WTC11 (cell line): ENCODE measurements around the gene TMEM150A. TPM values are rescaled to one million over a fixed set of nuclear protein-coding genes. Genes with fewer than 3 reads are reported as not detected.
"Not testable (repeated sequence)": the region's sequence is repeated elsewhere in the genome, so short reads cannot be mapped to it uniquely, and the experiment has no call there.

Experiments used
- ATAC-seq: fragments of 200-7000 bp; cut with Tn5 transposase; 2 replicates; pipeline ENCODE4 v1.10.0; 2021; ENCODE audit warnings: mild to moderate bottlenecking, moderate library complexity
- CTCF ChIA-PET: fragments of 300-600 bp; sonication (Branson Sonifier 250); formaldehyde crosslinking; loops from one replicate; lab custom pipeline; 2021; ENCODE audit warnings: antibody characterized with exemption; lab: Charles Lee
- POLR2A ChIA-PET: fragments of 350-600 bp; sonication (Branson Sonifier 250); formaldehyde crosslinking; loops from one replicate; lab custom pipeline; 2021; ENCODE audit warnings: antibody characterized with exemption; lab: Charles Lee
- DNase-seq: peaks from one replicate; pipeline ENCODE4 v3.0.0; 2021; ENCODE audit warnings: low spot score
- H3K27ac Mint-ChIP-seq: 2 replicates; pipeline ENCODE4 v1.8.0; 2021; ENCODE audit warnings: mixed read lengths
- H3K27me3 Mint-ChIP-seq: 2 replicates; pipeline ENCODE4 v1.8.0; 2021; ENCODE audit warnings: low read depth, mild to moderate bottlenecking, moderate library complexity, mixed read lengths
- H3K36me3 Mint-ChIP-seq: 2 replicates; pipeline ENCODE4 v1.8.0; 2021; ENCODE audit warnings: mixed read lengths
- H3K4me1 Mint-ChIP-seq: 2 replicates; pipeline ENCODE4 v1.8.0; 2022; ENCODE audit warnings: mixed read lengths
- H3K4me3 Mint-ChIP-seq: 2 replicates; pipeline ENCODE4 v1.8.0; 2021; ENCODE audit warnings: mild to moderate bottlenecking, moderate library complexity, mixed read lengths
- H3K9me3 Mint-ChIP-seq: 2 replicates; pipeline ENCODE4 v1.8.0; 2021; ENCODE audit warnings: mixed read lengths
- ELF4 ChIP-seq: sonication (generic); formaldehyde crosslinking; IDR thresholded peaks from 2 replicates; pipeline ENCODE4 v1.8.1; 2022; ENCODE audit warnings: low read depth, mild to moderate bottlenecking, moderate library complexity, missing genetic modification reagents
- ETV6 ChIP-seq: sonication (generic); formaldehyde crosslinking; IDR thresholded peaks from 2 replicates; pipeline ENCODE4 v1.8.1; 2022; ENCODE audit warnings: mild to moderate bottlenecking, missing genetic modification reagents
- FOXP1 ChIP-seq: sonication (generic); formaldehyde crosslinking; IDR thresholded peaks from 2 replicates; pipeline ENCODE4 v1.8.0; 2022; ENCODE audit warnings: missing genetic modification reagents, mild to moderate bottlenecking, moderate library complexity, borderline replicate concordance
- GRHL2 ChIP-seq: fragments of 250-450 bp; sonication (Bioruptor Pico); IDR thresholded peaks from 2 replicates; pipeline ENCODE4 v1.8.0; 2022; ENCODE audit warnings: mild to moderate bottlenecking, moderate library complexity; ENCODE audit not compliant: insufficient replicate concordance, severe bottlenecking
- KAT7 ChIP-seq: sonication (generic); formaldehyde crosslinking; IDR thresholded peaks from 2 replicates; pipeline ENCODE4 v1.8.1; 2023; ENCODE audit warnings: missing genetic modification reagents, mild to moderate bottlenecking, borderline replicate concordance
- ZNF423 ChIP-seq: fragments of 250-450 bp; sonication (Bioruptor Pico); IDR thresholded peaks from 2 replicates; pipeline ENCODE4 v2.1.2; 2022; ENCODE audit warnings: mild to moderate bottlenecking, moderate library complexity
- total RNA-seq: library from RNA; stranded (reverse); gene quantifications from 3 replicates; pipeline ENCODE4 v1.2.3, GENCODE V29; 2021
- TF ChIP-seq, protein P1 (sequence below): sonication (generic); formaldehyde crosslinking; IDR thresholded peaks from 2 replicates; pipeline ENCODE4 v1.8.1; 2022; ENCODE audit warnings: mild to moderate bottlenecking, moderate library complexity, missing genetic modification reagents
- TF ChIP-seq, protein P2 (sequence below): sonication (generic); formaldehyde crosslinking; IDR thresholded peaks from 2 replicates; pipeline ENCODE4 v1.8.1; 2023; ENCODE audit warnings: mild to moderate bottlenecking, missing genetic modification reagents, moderate library complexity

TMEM150A gene
- total RNA-seq, 1 experiment from 2014 or later, result 20.9 TPM

DNA sequence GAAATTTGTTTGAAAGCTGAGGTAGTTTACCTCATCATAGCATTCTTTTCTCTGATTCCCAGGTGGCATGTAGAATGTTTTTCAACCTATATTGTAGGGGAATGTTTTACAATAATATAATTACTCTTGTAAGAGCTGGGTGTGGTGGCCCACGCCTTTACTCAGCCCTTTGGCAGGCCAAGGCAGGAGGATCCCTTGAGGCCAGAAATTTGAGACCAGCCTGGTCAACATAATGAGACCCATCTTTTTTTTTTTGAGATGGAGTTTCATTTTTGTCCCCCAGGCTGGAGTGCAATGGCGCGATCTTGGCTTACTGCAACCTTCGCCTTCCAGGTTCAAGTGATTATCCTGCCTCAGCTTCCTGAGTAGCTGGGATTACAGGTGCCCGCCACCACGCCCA, 17.1 kb upstream of the TMEM150A start:
- Mint-ChIP-seq H3K36me3 (peaks cover 35% of the 10 kb centered on the region), H3K27me3 (no peaks in the 10 kb centered on the region), H3K27ac (no peak overlapping the region), H3K9me3 (no peaks in the 10 kb centered on the region), H3K4me3 (no peak overlapping the region), H3K4me1 (peaks cover 6% of the 10 kb centered on the region)
- DNase-seq (no peak), ATAC-seq (no peak)
- ChIA-PET CTCF (interaction anchor here (3.2 kb wide), 1 partner anchor 18 kb away, joined by 13 read pairs; no protein-coding TSS in a partner anchor), POLR2A (no interaction called here)
- TF ChIP-seq KAT7 (CRISPR knock-in tag), result no peak

DNA sequence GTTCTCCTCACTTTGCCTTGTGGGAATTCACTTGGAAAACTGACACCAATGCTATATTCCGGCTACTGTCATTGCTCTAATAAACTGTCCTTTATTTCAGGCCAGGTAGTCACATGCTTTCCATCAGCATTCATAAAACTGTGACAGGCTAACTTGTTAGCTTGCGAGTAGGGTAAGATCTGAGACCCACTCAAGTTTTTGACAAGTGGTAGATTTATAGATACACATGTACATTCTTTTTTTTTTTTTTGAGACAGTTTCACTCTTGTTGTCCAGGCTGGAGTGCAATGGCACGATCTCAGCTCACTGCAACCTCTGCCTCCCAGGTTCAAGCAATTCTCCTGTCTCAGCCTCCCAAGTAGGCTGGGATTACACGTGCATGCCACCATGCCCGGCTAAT, 15.2 kb upstream of the TMEM150A start:
- not testable (repeated sequence) for H3K4me1 Mint-ChIP-seq

DNA sequence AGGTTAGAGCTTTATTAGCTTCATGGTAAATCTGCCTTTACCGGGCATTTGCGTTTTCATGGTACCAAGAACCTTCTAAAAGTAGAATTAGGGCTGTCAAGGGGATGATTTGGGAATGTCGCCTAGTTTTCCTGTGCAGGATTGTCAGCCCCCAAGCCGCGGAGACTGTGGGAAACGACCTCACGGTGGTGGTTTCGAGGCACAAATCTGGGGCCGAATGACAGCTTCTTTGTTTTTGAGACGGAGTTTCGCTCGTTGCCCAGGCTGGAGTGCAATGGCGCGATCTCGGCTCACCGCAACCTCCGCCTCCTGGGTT, 12.9 kb upstream of the TMEM150A start:
- TF ChIP-seq FOXP1 (CRISPR knock-in tag) (no peak), ZNF423 (no peak), GRHL2 (CRISPR knock-in tag) (no peak), ETV6 (CRISPR knock-in tag) (no peak)
- TF ChIP-seq, protein P1, sequence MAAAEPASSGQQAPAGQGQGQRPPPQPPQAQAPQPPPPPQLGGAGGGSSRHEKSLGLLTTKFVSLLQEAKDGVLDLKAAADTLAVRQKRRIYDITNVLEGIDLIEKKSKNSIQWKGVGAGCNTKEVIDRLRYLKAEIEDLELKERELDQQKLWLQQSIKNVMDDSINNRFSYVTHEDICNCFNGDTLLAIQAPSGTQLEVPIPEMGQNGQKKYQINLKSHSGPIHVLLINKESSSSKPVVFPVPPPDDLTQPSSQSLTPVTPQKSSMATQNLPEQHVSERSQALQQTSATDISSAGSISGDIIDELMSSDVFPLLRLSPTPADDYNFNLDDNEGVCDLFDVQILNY (CRISPR knock-in tag), result no peak
- TF ChIP-seq, protein P2, sequence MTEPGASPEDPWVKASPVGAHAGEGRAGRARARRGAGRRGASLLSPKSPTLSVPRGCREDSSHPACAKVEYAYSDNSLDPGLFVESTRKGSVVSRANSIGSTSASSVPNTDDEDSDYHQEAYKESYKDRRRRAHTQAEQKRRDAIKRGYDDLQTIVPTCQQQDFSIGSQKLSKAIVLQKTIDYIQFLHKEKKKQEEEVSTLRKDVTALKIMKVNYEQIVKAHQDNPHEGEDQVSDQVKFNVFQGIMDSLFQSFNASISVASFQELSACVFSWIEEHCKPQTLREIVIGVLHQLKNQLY, result no peak
- no peak for ATAC-seq
- Mint-ChIP-seq H3K9me3 (no peaks in the 10 kb centered on the region), H3K4me3 (peak overlapping the region; percentile 90), H3K4me1 (peaks cover 7% of the 10 kb centered on the region), H3K27me3 (no peaks in the 10 kb centered on the region), H3K27ac (no peak overlapping the region), H3K36me3 (peaks cover 9% of the 10 kb centered on the region)
- POLR2A ChIA-PET, result interaction anchor here (0.7 kb wide), 1 partner anchor 54 kb away, joined by 4 read pairs; the partner anchor contains the start of gene GGCX
- DNase-seq, result no peak
- CTCF ChIA-PET, result interaction anchor here (1.8 kb wide), 1 partner anchor 22 kb away, joined by 8 read pairs; no protein-coding TSS in a partner anchor

More for the DNA sequence above, 15.2 kb upstream of the TMEM150A start:
- H3K9me3 Mint-ChIP-seq, H3K27me3 Mint-ChIP-seq, POLR2A ChIA-PET, DNase-seq, ATAC-seq: not testable (repeated sequence)
- Mint-ChIP-seq H3K36me3 (peaks cover 18% of the 10 kb centered on the region), H3K27ac (0 out of 2 replicates have a peak overlapping the region, but pooled peaks have one; percentile 53), H3K4me3 (peak overlapping the region; percentile 90)
- CTCF ChIA-PET, result interaction anchor here (3.2 kb wide), 1 partner anchor 20 kb away, joined by 13 read pairs; no protein-coding TSS in a partner anchor

DNA sequence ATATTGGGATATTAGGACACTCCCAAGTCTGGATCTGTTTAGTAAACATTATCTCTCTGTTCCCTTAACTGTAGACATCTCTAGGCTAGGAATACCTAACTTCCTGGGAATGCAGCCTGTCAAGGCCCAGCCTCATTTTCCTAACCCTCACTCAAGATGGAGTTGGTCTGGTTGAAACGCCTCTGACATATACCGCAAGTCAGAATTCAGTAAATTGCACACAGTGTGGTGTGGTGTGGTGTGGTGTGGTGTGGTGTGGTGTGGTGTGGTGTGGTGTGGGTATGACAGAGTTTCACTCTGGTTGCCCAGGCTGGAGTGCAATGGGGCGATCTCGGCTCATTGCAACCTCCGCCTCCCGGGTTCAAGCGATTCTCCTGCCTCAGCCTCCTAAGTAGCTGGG, 12.3 kb upstream of the TMEM150A start:
- ATAC-seq, POLR2A ChIA-PET, H3K27ac Mint-ChIP-seq, H3K27me3 Mint-ChIP-seq, DNase-seq, H3K4me1 Mint-ChIP-seq, H3K4me3 Mint-ChIP-seq, H3K9me3 Mint-ChIP-seq: not testable (repeated sequence)
- peaks cover 13% of the 10 kb centered on the region for H3K36me3 Mint-ChIP-seq
- CTCF ChIA-PET, result interaction anchor here (1.8 kb wide), 1 partner anchor 23 kb away, joined by 8 read pairs; no protein-coding TSS in a partner anchor

DNA sequence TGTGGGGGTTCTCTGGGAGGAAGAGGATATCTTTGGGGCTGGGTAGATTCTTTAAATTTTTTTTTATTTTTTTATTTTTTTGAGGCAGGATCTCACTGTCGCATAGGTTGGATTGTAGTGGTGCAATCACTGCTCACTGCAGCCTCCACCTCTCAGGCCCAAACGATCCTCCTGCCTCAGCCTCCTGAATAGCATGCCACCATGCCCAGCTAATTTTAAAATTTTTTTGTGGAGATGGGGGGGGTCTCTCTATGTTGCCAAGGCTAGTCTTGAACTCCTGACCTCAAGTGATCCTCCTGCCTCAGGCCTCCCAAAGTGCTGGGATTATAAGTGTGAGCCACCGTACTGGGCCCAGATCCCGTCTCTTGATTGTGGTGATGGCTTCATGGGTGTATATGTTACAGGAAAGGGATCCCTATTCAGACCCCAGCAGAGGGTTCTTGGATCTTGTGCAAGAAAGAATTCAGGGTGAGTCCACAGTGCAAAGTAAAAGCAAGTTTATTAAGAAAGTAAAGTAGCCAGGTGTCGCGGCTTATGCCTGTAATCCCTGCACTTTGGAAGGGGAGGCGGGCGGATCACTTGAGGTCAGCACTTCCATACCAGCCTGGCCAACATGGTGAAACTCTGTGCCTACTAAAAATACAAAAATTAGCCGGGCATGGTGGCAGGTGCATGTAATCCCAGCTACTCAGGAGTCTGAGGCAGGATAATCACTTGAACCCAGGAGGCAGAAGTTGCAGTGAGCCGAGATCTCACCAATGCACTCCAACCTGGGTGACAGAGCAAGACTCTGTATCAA, 11.4 kb upstream of the TMEM150A start:
- POLR2A ChIA-PET, result no interaction called here
- DNase-seq (no peak), ATAC-seq (no peak)
- CTCF ChIA-PET, result interaction anchor here (2.9 kb wide), 1 partner anchor 23 kb away, joined by 17 read pairs; no protein-coding TSS in a partner anchor
- TF ChIP-seq ELF4 (CRISPR knock-in tag), result no peak
- H3K4me1 Mint-ChIP-seq, result peaks cover 10% of the 10 kb centered on the region
- no peaks in the 10 kb centered on the region for H3K27me3 Mint-ChIP-seq
- H3K9me3 Mint-ChIP-seq, result no peaks in the 10 kb centered on the region
- no peak overlapping the region; the same call in 1 of the 2 replicates for H3K4me3 Mint-ChIP-seq
- peak overlapping the region; percentile 57; the same call in 1 of the 2 replicates for H3K27ac Mint-ChIP-seq
- peaks cover 12% of the 10 kb centered on the region for H3K36me3 Mint-ChIP-seq
